Neural progenitor cell (in vitro differentiated cells): ENCODE data around the gene IRAK3. TPM values are rescaled to one million over a fixed set of nuclear protein-coding genes. Genes with fewer than 3 reads are reported as not detected.

Experiments
- DNase-seq: peaks from one replicate; pipeline ENCODE4 v3.0.0-alpha.2; 2016; ENCODE audit warnings: low spot score
- H2AFZ ChIP-seq: fragments of 200-600 bp; sonication (generic); replicated peaks from 2 replicates; pipeline ENCODE4 v1.6.1; 2016; ENCODE audit warnings: antibody characterized with exemption
- H3F3A ChIP-seq: fragments of 200-600 bp; sonication (generic); 2 replicates; pipeline ENCODE4 v1.6.1; 2016; ENCODE audit warnings: antibody characterized with exemption, low read depth
- H3K27ac ChIP-seq: fragments of 200-600 bp; sonication (generic); 2 replicates; pipeline ENCODE4 v1.5.1; 2016; ENCODE audit warnings: mild to moderate bottlenecking
- H3K27me3 ChIP-seq: fragments of 200-600 bp; sonication (generic); 2 replicates; pipeline ENCODE4 v1.6.1; 2016; ENCODE audit warnings: mild to moderate bottlenecking, moderate library complexity
- H3K36me3 ChIP-seq: fragments of 200-600 bp; sonication (generic); 2 replicates; pipeline ENCODE4 v1.5.1; 2016
- H3K4me1 ChIP-seq: fragments of 200-600 bp; sonication (generic); 2 replicates; pipeline ENCODE4 v1.6.1; 2016; ENCODE audit warnings: mixed run types
- H3K4me2 ChIP-seq: fragments of 200-600 bp; sonication (generic); 2 replicates; pipeline ENCODE4 v1.6.1; 2016
- H3K4me3 ChIP-seq: fragments of 200-600 bp; sonication (generic); 2 replicates; pipeline ENCODE4 v1.5.1; 2016
- H3K79me2 ChIP-seq: fragments of 200-600 bp; sonication (generic); 2 replicates; pipeline ENCODE4 v1.6.1; 2016; ENCODE audit warnings: low read depth
- H3K9ac ChIP-seq: fragments of 200-600 bp; sonication (generic); 2 replicates; pipeline ENCODE4 v1.6.1; 2016
- H3K9me3 ChIP-seq: fragments of 200-600 bp; sonication (generic); 2 replicates; pipeline ENCODE4 v1.5.1; 2016; ENCODE audit warnings: low read depth
- H4K20me1 ChIP-seq: fragments of 200-600 bp; sonication (generic); 2 replicates; pipeline ENCODE4 v1.6.1; 2016; ENCODE audit warnings: low read depth
- H3K27ac Mint-ChIP-seq: 3 replicates; pipeline ENCODE4 v1.8.0; 2021; ENCODE audit warnings: mixed read lengths
- H3K27me3 Mint-ChIP-seq: 2 replicates; pipeline ENCODE4 v1.8.0; 2022; ENCODE audit warnings: low read depth, mild to moderate bottlenecking, inconsistent platforms, moderate library complexity, mixed read lengths; ENCODE audit not compliant: insufficient read depth
- H3K36me3 Mint-ChIP-seq: 3 replicates; pipeline ENCODE4 v1.8.0; 2021; ENCODE audit warnings: mixed read lengths
- H3K4me1 Mint-ChIP-seq: 3 replicates; pipeline ENCODE4 v1.8.0; 2021; ENCODE audit warnings: mixed read lengths
- H3K4me3 Mint-ChIP-seq: 3 replicates; pipeline ENCODE4 v1.8.0; 2021; ENCODE audit warnings: mild to moderate bottlenecking, moderate library complexity, mixed read lengths
- H3K9me3 Mint-ChIP-seq: 3 replicates; pipeline ENCODE4 v1.8.0; 2020; ENCODE audit warnings: mixed read lengths
- CTCF ChIP-seq: fragments of 200-600 bp; sonication (generic); IDR thresholded peaks from 2 replicates; pipeline ENCODE4 v1.5.1; 2017; ENCODE audit warnings: antibody characterized with exemption, mild to moderate bottlenecking
- EZH2 ChIP-seq: fragments of 200-600 bp; sonication (generic); IDR thresholded peaks from 2 replicates; pipeline ENCODE4 v1.6.1; 2017; ENCODE audit warnings: antibody characterized with exemption, mild to moderate bottlenecking, moderate library complexity
- EZH2phosphoT487 ChIP-seq: fragments of 200-600 bp; sonication (generic); IDR thresholded peaks from 2 replicates; pipeline ENCODE4 v1.6.1; 2017; ENCODE audit warnings: antibody characterized with exemption
- total RNA-seq: library from RNA; depleted of rRNA; stranded (reverse); fragments of >200 nt; gene quantifications from 2 replicates; pipeline ENCODE4 v1.2.3, GENCODE V29; 2015; ENCODE audit warnings: low replicate concordance

Gene IRAK3
- total RNA-seq, 1 donor from 2014 or later: 3.0 TPM

DNA sequence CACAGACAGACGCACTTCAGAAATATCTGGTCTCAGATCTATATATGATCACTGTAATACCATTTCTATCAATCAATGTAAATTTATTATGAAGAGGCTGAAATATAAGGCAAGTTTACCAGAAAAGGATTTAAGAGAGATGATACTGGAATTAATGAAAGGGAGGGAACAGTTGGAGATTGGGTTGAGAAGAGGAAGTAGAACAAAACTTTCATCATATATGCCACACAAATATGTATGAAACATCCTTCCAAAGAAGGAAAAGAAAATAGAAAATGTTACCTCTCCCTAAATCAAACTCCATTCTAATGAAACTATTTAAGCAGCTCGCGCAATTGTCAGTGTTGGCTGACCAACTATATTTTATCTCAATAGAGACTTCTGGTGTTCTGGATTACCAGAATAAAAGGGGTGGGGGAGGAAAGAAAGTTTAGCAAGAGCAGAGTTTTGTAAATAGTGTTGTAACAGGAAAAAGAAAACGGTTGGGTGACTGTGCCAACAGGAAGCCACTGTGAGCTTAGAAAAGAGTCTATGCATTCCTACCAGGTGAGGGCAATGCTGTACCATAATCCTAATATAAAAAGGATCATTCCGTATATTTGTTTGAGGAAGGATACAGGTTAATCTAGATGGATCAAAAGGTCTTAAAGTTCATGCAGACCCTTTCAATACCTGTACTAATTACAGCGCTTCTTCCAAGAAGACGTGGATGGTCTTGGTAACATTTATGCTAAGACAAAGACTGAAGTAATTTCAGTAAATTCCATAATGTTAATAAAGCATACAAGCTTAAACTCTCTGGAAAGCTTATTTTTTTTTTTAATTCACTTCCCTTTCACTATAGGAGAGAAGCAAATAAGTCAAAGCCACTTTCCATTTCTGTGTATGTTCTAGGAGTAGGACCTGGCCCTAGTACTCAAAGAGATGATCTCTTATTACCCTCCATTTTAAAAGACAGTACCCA lies 43.9 kb upstream of the IRAK3 start:
- Mint-ChIP-seq H3K4me1 (no peaks in the 10 kb centered on the region), H3K27ac (no peak overlapping the region), H3K4me3 (no peak overlapping the region), H3K9me3 (peaks cover 18% of the 10 kb centered on the region), H3K27me3 (peaks cover 2% of the 10 kb centered on the region), H3K36me3 (peaks cover 20% of the 10 kb centered on the region)
- Histone ChIP-seq H3K4me3 (no peak overlapping the region), H3K79me2 (no peaks in the 10 kb centered on the region), H3K9ac (no peak overlapping the region), H3K27me3 (no peaks in the 10 kb centered on the region), H3K27ac (no peak overlapping the region), H2AFZ (no peak overlapping the region), H3F3A (no peaks in the 10 kb centered on the region), H3K36me3 (peaks cover 27% of the 10 kb centered on the region), H4K20me1 (no peaks in the 10 kb centered on the region), H3K4me1 (no peaks in the 10 kb centered on the region), H3K4me2 (no peak overlapping the region), H3K9me3 (peaks cover 21% of the 10 kb centered on the region)
- TF ChIP-seq CTCF: peak; percentile 69
- no peak for TF ChIP-seq EZH2phosphoT487
- DNase-seq: peak; percentile 35

DNA sequence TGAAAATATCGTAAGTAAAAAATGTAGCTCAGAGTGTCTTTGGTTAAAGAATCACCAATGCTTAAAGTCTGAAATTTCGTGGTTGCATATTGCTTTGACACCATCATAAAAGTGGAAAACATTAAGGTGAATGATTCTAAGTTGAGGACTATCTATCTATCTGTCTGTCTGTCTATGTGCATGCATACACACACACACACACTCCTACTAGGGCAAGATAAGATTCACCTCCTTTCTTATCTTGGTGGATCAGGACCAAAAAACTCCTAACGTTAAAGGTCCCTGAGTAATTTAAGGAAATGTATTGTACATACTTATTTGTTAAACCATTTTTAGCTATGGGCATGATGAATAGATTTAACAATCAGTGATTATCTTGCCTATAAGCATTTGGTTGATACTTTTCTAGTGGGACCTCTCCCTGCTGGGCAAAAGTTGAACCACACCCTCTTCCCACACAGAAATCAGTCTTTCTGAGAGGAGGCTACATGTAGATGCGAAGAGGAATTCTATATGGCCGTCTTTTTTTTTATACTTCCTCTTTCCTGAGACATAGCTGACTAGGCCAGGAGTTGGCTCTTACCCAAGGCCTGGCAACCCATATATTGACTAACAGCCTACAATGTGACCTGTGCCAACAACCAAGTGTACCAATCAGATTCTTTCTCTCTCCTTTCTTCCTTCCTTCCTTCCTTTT lies 39.2 kb upstream of the IRAK3 start:
- H3K36me3 Mint-ChIP-seq: peaks cover 2% of the 10 kb centered on the region
- Histone ChIP-seq H3K9ac (no peak overlapping the region), H2AFZ (no peak overlapping the region), H3K27ac (no peak overlapping the region), H3K79me2 (no peaks in the 10 kb centered on the region), H3K4me2 (no peak overlapping the region), H3K4me3 (no peak overlapping the region), H3K9me3 (no peaks in the 10 kb centered on the region), H3K4me1 (no peaks in the 10 kb centered on the region), H4K20me1 (no peaks in the 10 kb centered on the region), H3F3A (no peaks in the 10 kb centered on the region), H3K36me3 (peaks cover 2% of the 10 kb centered on the region), H3K27me3 (no peaks in the 10 kb centered on the region)
- H3K4me1 Mint-ChIP-seq: no peaks in the 10 kb centered on the region
- no peaks in the 10 kb centered on the region for H3K9me3 Mint-ChIP-seq
- no peaks in the 10 kb centered on the region for H3K27me3 Mint-ChIP-seq
- peak; percentile 21 for TF ChIP-seq CTCF
- no peak for TF ChIP-seq EZH2
- TF ChIP-seq EZH2phosphoT487: no peak
- no peak overlapping the region for H3K4me3 Mint-ChIP-seq
- DNase-seq: no peak
- H3K27ac Mint-ChIP-seq: no peak overlapping the region

- no peak overlapping the region for H3K4me2 ChIP-seq
- H3K27me3 ChIP-seq: no peaks in the 10 kb centered on the region
- no peaks in the 10 kb centered on the region for H3K9me3 ChIP-seq
- no peaks in the 10 kb centered on the region for H3K27me3 Mint-ChIP-seq
- no peak for TF ChIP-seq CTCF
- TF ChIP-seq EZH2phosphoT487: no peak
- TF ChIP-seq EZH2: no peak
- no peak overlapping the region for H2AFZ ChIP-seq
- no peaks in the 10 kb centered on the region for H3K79me2 ChIP-seq
- H3K9me3 Mint-ChIP-seq: no peaks in the 10 kb centered on the region
- H3K4me1 Mint-ChIP-seq: no peaks in the 10 kb centered on the region
- H3K4me3 Mint-ChIP-seq: no peak overlapping the region
- H3K4me1 ChIP-seq: no peaks in the 10 kb centered on the region
- no peak overlapping the region for H3K4me3 ChIP-seq
- H3K27ac Mint-ChIP-seq: no peak overlapping the region
- H3K9ac ChIP-seq: no peak overlapping the region
- H4K20me1 ChIP-seq: no peaks in the 10 kb centered on the region
- H3K36me3 ChIP-seq: no peaks in the 10 kb centered on the region
- no peak for DNase-seq
- no peaks in the 10 kb centered on the region for H3K36me3 Mint-ChIP-seq
- H3F3A ChIP-seq: no peaks in the 10 kb centered on the region
- H3K27ac ChIP-seq: no peak overlapping the region
Measured at GRCh38 chr12:66152732-66153131, 36.3 kb upstream of the IRAK3 start.
